ENCODE data around the gene SLC6A18.
"Not testable (repeated sequence)": the region's sequence is repeated elsewhere in the genome, so short reads cannot be mapped to it uniquely, and the experiment has no call there.

SLC6A18 gene

GRCh38 chr5:1222147-1222546 lies 3.0 kb upstream of the SLC6A18 start:
- Mint-ChIP-seq H3K9me3 (no peaks in the 10 kb centered on the region), H3K36me3 (no peaks in the 10 kb centered on the region), H3K4me3 (no peak overlapping the region), H3K27me3 (peaks cover 11 to 13% of the 10 kb centered on the region in 2 donors), H3K4me1 (no peaks in the 10 kb centered on the region), H3K27ac (no peak overlapping the region)
- ATAC-seq (replicated peaks) (no peak), DNase-seq (no peak)

DNA sequence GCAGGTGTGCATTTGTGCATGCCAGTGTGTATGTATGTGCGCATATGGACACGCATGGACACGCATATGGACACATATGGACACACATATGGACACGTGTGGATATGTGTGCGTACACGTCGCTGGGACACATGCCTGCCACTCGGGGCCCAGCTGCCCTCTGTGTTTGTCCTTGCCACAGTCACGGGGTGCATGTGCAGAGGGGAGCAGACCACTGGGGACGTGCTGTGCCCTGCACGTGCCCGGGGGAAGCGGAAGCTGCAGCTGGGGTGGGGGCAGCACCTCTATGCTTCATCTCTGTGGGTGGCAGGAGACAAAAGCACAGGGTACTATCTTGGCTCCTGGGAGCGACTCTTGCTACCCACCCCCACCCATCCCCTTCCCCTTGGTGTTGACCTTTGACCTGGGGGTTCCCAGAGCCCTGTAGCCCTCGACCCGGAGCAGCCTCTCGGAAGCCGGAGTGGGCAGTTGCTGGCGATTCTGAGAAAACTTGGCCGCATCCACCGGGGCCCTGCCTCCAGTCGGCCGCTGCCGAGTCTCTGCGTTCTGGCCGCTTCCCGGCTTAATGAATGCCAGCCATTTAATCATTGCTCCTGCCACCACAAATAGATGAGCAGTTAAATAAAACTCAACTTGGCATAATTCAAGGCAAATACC lies 2.4 kb upstream of the SLC6A18 start:
- no peak for DNase-seq
- no peak overlapping the region for H3K27ac Mint-ChIP-seq
- H3K4me1 Mint-ChIP-seq, result no peaks in the 10 kb centered on the region
- no peak overlapping the region for H3K4me3 Mint-ChIP-seq
- H3K36me3 Mint-ChIP-seq, result no peaks in the 10 kb centered on the region
- H3K27me3 Mint-ChIP-seq, result peaks cover 11 to 16% of the 10 kb centered on the region in 2 donors
- ATAC-seq (replicated peaks), result no peak
- H3K9me3 Mint-ChIP-seq, result no peaks in the 10 kb centered on the region

- Mint-ChIP-seq H3K27me3 (peaks cover 14 to 17% of the 10 kb centered on the region in 2 donors), H3K4me1 (peaks cover 0 to under 1% of the 10 kb centered on the region in 2 donors), H3K36me3 (no peaks in the 10 kb centered on the region), H3K27ac (no peak overlapping the region), H3K9me3 (no peaks in the 10 kb centered on the region), H3K4me3 (no peak overlapping the region)
- DNase-seq (no peak), ATAC-seq (replicated peaks) (no peak)
Measured at GRCh38 chr5:1223278-1223670, 1.9 kb upstream of the SLC6A18 start.

DNA sequence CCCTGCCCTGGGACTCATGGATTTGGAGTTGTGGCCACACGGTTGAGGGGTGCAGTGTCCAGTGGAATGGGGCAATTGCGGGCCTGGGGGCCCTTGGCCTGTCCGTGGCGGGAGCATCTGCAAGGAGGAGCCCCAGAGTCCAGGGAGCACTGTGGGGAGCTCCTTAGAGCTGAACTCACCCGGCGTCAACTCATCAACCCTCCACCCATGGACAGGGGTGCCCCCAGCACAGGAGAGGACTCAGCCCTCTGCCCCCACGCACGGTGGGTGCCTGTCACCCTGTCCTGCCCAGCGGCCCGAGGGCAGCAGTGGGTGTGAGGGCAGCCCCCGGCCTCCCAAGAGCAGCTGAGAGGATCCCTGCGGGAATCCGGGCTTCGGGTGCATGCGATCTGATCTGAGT lies 550 bp upstream of the SLC6A18 start:
- H3K36me3 Mint-ChIP-seq, result no peaks in the 10 kb centered on the region
- DNase-seq, result no peak
- H3K9me3 Mint-ChIP-seq, result no peaks in the 10 kb centered on the region
- ATAC-seq (replicated peaks), result no peak
- no peak overlapping the region for H3K4me3 Mint-ChIP-seq
- peaks cover 18 to 20% of the 10 kb centered on the region in 2 donors for H3K27me3 Mint-ChIP-seq
- no peak overlapping the region for H3K27ac Mint-ChIP-seq
- peaks cover 2% of the 10 kb centered on the region in 2 donors for H3K4me1 Mint-ChIP-seq

- DNase-seq (no peak), ATAC-seq (replicated peaks) (no peak)
- H3K4me3 Mint-ChIP-seq, result no peak overlapping the region
- no peaks in the 10 kb centered on the region for H3K9me3 Mint-ChIP-seq
- H3K27ac Mint-ChIP-seq, result no peak overlapping the region
- peaks cover 3 to 6% of the 10 kb centered on the region in 2 donors for H3K4me1 Mint-ChIP-seq
- H3K36me3 Mint-ChIP-seq, result no peaks in the 10 kb centered on the region
- H3K27me3 Mint-ChIP-seq, result peaks cover 23 to 31% of the 10 kb centered on the region in 2 donors
Measured at GRCh38 chr5:1226231-1226630, 1.1 kb downstream of the SLC6A18 start.

DNA sequence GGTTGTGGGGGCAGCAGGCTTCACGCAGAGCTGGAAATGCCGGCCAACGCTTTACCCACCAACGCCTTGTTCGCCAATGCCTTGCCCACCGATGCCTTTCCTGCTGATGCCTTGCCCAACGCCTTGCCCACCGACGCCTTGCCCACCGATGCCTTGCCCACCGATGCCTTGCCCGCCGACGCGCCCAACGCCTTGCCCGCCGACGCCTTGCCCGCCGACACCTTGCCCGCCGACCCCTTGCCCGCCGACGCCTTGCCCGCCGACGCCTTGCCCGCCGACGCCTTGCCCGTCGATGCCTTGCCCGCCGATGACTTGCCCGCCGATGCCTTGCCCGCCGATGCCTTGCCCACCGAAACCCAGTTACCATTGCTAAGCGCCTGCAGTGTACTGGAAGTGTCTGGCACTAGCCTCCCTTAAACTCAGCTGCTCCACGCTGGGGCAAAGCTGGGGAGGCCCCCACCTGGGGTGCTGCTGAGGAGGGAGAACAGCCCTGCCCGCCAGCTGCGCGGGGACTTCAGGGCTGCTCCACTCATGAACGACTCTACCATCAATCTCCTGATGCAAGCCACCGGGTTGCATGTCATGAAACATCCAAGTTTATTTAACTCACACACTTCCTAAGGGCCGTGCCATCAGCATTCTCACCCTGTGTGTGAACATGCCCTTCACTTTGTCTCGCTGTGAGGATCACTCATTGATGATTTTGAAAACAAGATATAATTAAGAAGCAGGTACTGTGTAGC lies 1.8 kb downstream of the SLC6A18 start:
- ATAC-seq (replicated peaks), result no peak
- DNase-seq, result no peak
- Mint-ChIP-seq H3K4me3 (no peak overlapping the region), H3K9me3 (no peaks in the 10 kb centered on the region), H3K27me3 (peaks cover 23 to 31% of the 10 kb centered on the region in 2 donors), H3K36me3 (no peaks in the 10 kb centered on the region), H3K27ac (no peak overlapping the region), H3K4me1 (peaks cover 3 to 6% of the 10 kb centered on the region in 2 donors)

DNA sequence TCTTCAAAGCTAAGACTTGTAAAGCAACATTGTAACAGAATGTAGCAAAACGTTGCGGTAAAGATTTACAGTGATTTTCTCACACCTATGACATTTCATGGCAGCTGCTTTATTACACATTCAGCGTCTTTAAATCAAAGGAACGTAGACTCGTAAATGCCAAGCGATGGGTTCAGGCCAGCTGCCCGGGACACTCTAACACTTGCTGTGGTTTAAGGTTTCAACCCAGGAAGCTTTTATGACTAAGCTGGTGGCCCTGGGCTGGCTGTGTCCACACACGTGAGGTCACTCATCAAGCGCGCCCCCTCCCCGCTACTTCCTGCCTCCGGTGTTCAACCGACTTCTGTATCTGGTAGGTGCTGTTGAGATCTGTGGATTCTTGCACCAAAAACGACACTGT lies 2.5 kb downstream of the SLC6A18 start:
- DNase-seq, result no peak
- no peak for ATAC-seq (replicated peaks)
- H3K27ac Mint-ChIP-seq, result no peak overlapping the region
- no peak overlapping the region for H3K4me3 Mint-ChIP-seq
- peaks cover 23 to 31% of the 10 kb centered on the region in 2 donors for H3K27me3 Mint-ChIP-seq
- no peaks in the 10 kb centered on the region for H3K36me3 Mint-ChIP-seq
- H3K4me1 Mint-ChIP-seq, result peaks cover 3 to 6% of the 10 kb centered on the region in 2 donors
- no peaks in the 10 kb centered on the region for H3K9me3 Mint-ChIP-seq

- DNase-seq, result no peak
- ATAC-seq (replicated peaks), result no peak
- Mint-ChIP-seq H3K4me1 (peaks cover 3 to 6% of the 10 kb centered on the region in 2 donors), H3K36me3 (no peaks in the 10 kb centered on the region), H3K9me3 (no peaks in the 10 kb centered on the region), H3K4me3 (no peak overlapping the region), H3K27ac (peak overlapping the region; percentile 2), H3K27me3 (peaks cover 23 to 31% of the 10 kb centered on the region in 2 donors)
Measured at GRCh38 chr5:1228120-1228519, 2.9 kb downstream of the SLC6A18 start.

- DNase-seq; H3K27ac Mint-ChIP-seq; H3K4me3 Mint-ChIP-seq; ATAC-seq (replicated peaks); H3K36me3 Mint-ChIP-seq; H3K9me3 Mint-ChIP-seq; H3K4me1 Mint-ChIP-seq: not testable (repeated sequence)
- peaks cover 23 to 31% of the 10 kb centered on the region in 2 donors for H3K27me3 Mint-ChIP-seq
Measured at GRCh38 chr5:1229023-1229422, 3.8 kb downstream of the SLC6A18 start.

DNA sequence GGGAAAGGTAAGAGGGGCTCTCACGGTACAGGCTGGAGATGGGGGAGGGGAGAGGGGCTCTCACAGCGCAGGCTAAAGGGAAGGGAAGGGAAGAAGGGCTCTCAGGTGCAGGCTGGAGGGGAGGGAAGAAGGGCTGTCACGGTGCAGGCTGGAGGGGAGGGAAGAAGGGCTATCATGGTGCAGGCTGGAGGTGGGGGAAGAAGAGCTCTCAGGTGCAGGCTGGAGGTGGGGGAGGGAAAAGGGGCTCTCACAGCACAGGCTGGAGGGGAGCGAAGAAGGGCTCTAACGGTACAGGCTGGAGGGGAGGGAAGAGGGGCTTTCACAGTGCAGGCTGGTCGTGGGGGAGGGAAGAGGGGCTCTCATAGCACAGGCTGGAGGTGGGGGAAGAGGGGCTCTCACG lies 4.6 kb downstream of the SLC6A18 start:
- Mint-ChIP-seq H3K9me3 (peaks cover 0 to 1% of the 10 kb centered on the region in 2 donors), H3K4me1 (peaks cover 3 to 6% of the 10 kb centered on the region in 2 donors), H3K4me3 (no peak overlapping the region), H3K27me3 (peaks cover 23 to 31% of the 10 kb centered on the region in 2 donors), H3K36me3 (peaks cover 0 to 1% of the 10 kb centered on the region in 2 donors), H3K27ac (no peak overlapping the region)
- DNase-seq (no peak), ATAC-seq (replicated peaks) (peak in 1 of 2 donors; percentile 16)

GRCh38 chr5:1230551-1230950 lies 5.4 kb downstream of the SLC6A18 start:
- DNase-seq (no peak), ATAC-seq (replicated peaks) (no peak)
- peaks cover 3 to 6% of the 10 kb centered on the region in 2 donors for H3K4me1 Mint-ChIP-seq
- H3K4me3 Mint-ChIP-seq, result no peak overlapping the region
- peaks cover 0 to 6% of the 10 kb centered on the region in 2 donors for H3K36me3 Mint-ChIP-seq
- peaks cover 2 to 5% of the 10 kb centered on the region in 2 donors for H3K9me3 Mint-ChIP-seq
- no peak overlapping the region for H3K27ac Mint-ChIP-seq
- peaks cover 23 to 31% of the 10 kb centered on the region in 2 donors for H3K27me3 Mint-ChIP-seq

- Mint-ChIP-seq H3K9me3 (peaks cover 10 to 11% of the 10 kb centered on the region in 2 donors), H3K4me3 (no peak overlapping the region), H3K36me3 (peaks cover 2 to 10% of the 10 kb centered on the region in 2 donors), H3K27ac (no peak overlapping the region), H3K27me3 (peaks cover 19 to 26% of the 10 kb centered on the region in 2 donors), H3K4me1 (peaks cover 3 to 6% of the 10 kb centered on the region in 2 donors)
- DNase-seq (no peak), ATAC-seq (replicated peaks) (no peak)
Measured at GRCh38 chr5:1231354-1231905, 6.2 kb downstream of the SLC6A18 start.

DNA sequence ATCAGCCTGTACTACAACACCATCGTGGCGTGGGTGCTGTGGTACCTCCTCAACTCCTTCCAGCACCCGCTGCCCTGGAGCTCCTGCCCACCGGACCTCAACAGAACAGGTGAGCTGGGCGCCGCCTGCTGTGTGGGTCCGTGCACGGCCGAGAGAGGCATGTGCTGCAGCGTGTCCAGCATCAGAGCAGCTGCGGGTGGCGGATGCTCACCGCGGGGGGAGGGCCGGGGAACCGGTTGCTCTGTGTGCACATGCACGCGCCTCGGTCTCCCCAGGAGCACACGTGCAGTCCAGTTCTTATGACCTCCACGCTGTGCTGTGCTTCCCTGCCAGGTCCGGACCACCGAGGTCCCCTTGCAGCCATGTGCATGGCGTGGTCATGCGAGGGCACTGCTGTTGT lies 7.6 kb downstream of the SLC6A18 start:
- H3K27ac Mint-ChIP-seq, result no peak overlapping the region
- H3K36me3 Mint-ChIP-seq, result peaks cover 2 to 10% of the 10 kb centered on the region in 2 donors
- no peak for DNase-seq
- H3K9me3 Mint-ChIP-seq, result peaks cover 12% of the 10 kb centered on the region in 2 donors
- ATAC-seq (replicated peaks), result no peak
- no peak overlapping the region for H3K4me3 Mint-ChIP-seq
- H3K4me1 Mint-ChIP-seq, result peaks cover 3 to 6% of the 10 kb centered on the region in 2 donors
- peaks cover 13 to 26% of the 10 kb centered on the region in 2 donors for H3K27me3 Mint-ChIP-seq

DNA sequence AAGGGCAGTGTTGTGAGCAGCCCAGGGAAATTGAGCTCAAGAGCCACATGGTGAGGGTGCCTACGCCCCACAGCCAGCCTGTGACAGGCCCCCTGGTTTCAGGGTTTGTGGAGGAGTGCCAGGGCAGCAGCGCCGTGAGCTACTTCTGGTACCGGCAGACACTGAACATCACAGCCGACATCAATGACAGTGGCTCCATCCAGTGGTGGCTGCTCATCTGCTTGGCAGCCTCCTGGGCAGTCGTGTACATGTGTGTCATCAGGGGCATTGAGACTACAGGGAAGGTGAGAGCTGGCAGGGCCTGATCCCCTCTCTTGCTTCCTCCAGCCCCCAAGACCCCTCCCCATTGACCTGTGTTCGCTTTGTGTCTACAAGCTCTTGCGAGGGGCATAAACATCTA lies 10.2 kb downstream of the SLC6A18 start:
- peaks cover 3% of the 10 kb centered on the region in 2 donors for H3K27me3 Mint-ChIP-seq
- H3K9me3 Mint-ChIP-seq, result peaks cover 12% of the 10 kb centered on the region in 2 donors
- ATAC-seq (replicated peaks) (no peak), DNase-seq (no peak)
- H3K36me3 Mint-ChIP-seq, result peaks cover 2 to 10% of the 10 kb centered on the region in 2 donors
- no peak overlapping the region for H3K27ac Mint-ChIP-seq
- H3K4me1 Mint-ChIP-seq, result peaks cover 0 to 1% of the 10 kb centered on the region in 2 donors
- H3K4me3 Mint-ChIP-seq, result no peak overlapping the region

Measured in stimulated activated naive B cell treated with anti-CD40 and anti-IgM and Interleukin-4, amounts not matched to agents 10 μg/mL and 1 μg/mL and 100 μg/mL, for 72 hours (primary cell).